Measurements from ENCODE around the gene CDCA4. TPM values are rescaled to one million over a fixed set of nuclear protein-coding genes. Genes with fewer than 3 reads are reported as not detected.

The CDCA4 gene
- total RNA-seq, 1 donor from 2014 or later = 6.9 TPM

DNA sequence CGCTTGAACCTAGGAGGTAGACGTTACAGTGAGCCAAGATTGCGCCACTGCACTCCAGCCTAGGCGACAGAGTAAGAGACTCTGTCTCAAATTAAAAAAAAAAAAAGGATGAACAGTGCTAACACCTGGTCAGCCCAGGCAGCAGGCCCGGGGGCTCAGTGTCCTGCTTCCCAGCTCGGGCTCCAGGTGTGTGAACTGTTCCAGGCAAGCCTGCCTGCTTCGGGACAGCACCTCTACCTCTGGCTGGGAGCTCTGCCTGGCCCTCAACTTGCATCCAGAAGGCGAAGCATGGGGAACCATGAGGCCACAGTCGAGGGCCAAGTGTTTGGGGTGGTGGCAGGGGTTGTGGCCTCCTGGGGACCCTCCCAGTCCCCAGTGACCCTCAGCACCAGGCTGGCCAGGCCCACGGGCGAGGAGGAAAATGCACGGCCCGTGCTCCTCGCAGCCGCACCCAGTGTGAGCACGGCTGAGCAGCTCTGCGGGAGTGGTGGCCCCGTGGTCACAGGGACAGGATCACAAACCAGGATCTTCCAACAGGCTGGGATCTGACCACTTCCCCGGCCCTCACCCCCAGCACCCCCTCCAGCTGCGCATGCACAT is 15.5 kb downstream of the CDCA4 start:
- Histone ChIP-seq H3K27me3 (ENCODE audit: low read depth) (no peaks in the 10 kb centered on the region), H3K4me3 (no peak overlapping the region), H3K36me3 (peaks cover 26% of the 10 kb centered on the region), H3K4me1 (no peaks in the 10 kb centered on the region), H3K27ac (no peak overlapping the region), H3K9me3 (no peaks in the 10 kb centered on the region)
- DNase-seq (no peak), ATAC-seq (peak in 1 of 2 donors; percentile 18)
- TF ChIP-seq, protein P1, sequence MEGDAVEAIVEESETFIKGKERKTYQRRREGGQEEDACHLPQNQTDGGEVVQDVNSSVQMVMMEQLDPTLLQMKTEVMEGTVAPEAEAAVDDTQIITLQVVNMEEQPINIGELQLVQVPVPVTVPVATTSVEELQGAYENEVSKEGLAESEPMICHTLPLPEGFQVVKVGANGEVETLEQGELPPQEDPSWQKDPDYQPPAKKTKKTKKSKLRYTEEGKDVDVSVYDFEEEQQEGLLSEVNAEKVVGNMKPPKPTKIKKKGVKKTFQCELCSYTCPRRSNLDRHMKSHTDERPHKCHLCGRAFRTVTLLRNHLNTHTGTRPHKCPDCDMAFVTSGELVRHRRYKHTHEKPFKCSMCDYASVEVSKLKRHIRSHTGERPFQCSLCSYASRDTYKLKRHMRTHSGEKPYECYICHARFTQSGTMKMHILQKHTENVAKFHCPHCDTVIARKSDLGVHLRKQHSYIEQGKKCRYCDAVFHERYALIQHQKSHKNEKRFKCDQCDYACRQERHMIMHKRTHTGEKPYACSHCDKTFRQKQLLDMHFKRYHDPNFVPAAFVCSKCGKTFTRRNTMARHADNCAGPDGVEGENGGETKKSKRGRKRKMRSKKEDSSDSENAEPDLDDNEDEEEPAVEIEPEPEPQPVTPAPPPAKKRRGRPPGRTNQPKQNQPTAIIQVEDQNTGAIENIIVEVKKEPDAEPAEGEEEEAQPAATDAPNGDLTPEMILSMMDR (IDR thresholded peaks at IDR 0.05) = no peak
- intact Hi-C loops (cut with DNase I) = no loop called here

DNA sequence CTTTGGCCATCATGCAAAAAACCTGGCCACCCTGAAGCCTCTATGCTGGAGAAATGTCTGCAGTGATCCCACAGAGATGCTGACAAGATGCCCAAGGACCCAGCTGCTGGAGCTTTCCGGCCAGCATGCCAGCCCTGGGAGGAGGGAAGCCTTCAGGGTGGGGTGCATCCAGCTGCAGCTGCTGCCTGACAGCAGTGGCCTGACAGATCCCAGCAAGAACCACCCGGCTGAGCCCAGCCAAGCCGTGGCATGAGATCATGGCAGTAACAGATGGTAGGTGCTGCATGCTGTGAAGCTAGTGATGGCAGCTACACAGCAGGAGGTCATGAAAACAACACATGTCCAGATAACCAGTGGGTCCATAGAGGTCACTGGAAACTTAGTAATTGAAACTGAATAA is 21.5 kb downstream of the CDCA4 start:
- Histone ChIP-seq H3K27ac (no peak overlapping the region), H3K27me3 (ENCODE audit: low read depth) (no peaks in the 10 kb centered on the region), H3K36me3 (peaks cover 17% of the 10 kb centered on the region), H3K9me3 (no peaks in the 10 kb centered on the region), H3K4me1 (no peaks in the 10 kb centered on the region), H3K4me3 (no peak overlapping the region)
- TF ChIP-seq, protein P1 (IDR thresholded peaks at IDR 0.05) = no peak
- ATAC-seq (no peak), DNase-seq (peak; percentile 11)
- intact Hi-C loops (cut with DNase I) = no loop called here

DNA sequence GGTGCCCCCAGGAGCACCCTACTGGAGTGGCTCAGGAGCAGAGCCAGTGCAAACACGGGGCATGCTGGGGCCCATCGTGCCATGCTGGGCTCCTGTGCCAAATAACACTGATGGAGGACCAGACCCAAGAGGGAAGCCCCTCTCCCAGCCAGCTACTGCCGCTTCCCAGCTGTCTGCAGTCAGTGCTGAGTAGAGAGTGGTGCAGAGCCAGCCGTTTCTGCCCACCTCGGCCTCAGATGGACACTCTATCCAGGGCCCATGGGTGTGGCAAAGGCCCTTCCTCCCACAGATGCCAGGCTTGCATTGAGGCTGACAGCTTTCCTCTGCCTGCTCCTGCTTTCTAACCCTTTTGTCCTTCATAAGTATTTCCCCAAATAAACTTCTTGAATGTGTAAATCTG is 22.1 kb downstream of the CDCA4 start:
- ATAC-seq = no peak
- Histone ChIP-seq H3K36me3 (peaks cover 22% of the 10 kb centered on the region), H3K4me3 (no peak overlapping the region), H3K4me1 (no peaks in the 10 kb centered on the region), H3K9me3 (no peaks in the 10 kb centered on the region), H3K27me3 (ENCODE audit: low read depth) (no peaks in the 10 kb centered on the region), H3K27ac (no peak overlapping the region)
- intact Hi-C loops (cut with DNase I) = no loop called here
- TF ChIP-seq, protein P1 (IDR thresholded peaks at IDR 0.05) = no peak
- DNase-seq = peak; percentile 39

DNA sequence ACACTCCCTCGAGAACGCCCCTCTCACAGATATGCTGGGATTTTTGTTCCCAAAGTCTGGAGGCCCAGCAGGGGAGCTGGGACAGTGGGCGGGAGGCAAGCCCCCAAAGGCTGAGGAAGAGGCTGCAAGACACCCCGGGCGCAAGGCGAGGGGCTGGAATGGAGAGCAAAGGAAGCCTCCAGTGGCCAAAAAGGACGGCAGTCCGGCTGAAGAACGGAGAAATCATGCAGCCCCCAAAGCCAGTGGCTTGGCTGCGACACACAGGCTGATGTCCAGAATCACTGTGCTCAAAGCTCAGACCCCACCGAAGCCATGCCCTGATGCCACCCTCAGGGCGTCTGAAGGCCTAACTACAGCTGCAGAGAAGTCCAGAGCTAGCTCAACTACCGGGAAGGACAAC is 24.4 kb downstream of the CDCA4 start:
- Histone ChIP-seq H3K4me1 (no peaks in the 10 kb centered on the region), H3K4me3 (no peak overlapping the region), H3K27me3 (ENCODE audit: low read depth) (no peaks in the 10 kb centered on the region), H3K36me3 (peaks cover 32% of the 10 kb centered on the region), H3K27ac (no peak overlapping the region), H3K9me3 (no peaks in the 10 kb centered on the region)
- ATAC-seq (no peak), DNase-seq (no peak)
- TF ChIP-seq, protein P1 (IDR thresholded peaks at IDR 0.05) = no peak
- intact Hi-C loops (cut with DNase I) = no loop called here

DNA sequence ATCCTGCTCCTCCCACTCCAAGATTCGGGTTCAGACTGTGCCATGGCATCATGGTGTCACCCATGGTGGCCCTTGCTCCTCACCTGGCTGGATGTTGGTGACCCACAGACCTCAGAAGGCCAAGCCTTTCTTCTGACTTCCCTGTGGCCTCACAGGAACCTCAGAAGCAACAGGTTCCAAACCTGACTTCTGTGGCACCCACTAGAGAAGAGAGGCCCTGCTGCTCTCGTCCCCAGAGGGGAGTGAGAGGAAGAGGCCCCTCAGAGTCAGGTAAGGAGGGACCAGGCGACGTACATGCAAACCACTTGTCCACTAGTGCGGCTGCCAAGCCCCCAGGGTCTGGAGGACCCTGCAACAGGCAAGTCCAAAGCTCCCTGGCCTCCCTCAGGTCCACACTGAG is 24.9 kb downstream of the CDCA4 start:
- H3K9me3 ChIP-seq = no peaks in the 10 kb centered on the region
- TF ChIP-seq, protein P1 (IDR thresholded peaks at IDR 0.05) = no peak
- intact Hi-C loops (cut with DNase I) = no loop called here
- no peaks in the 10 kb centered on the region for H3K27me3 ChIP-seq (ENCODE audit: low read depth)
- no peak overlapping the region for H3K4me3 ChIP-seq
- H3K4me1 ChIP-seq = no peaks in the 10 kb centered on the region
- H3K36me3 ChIP-seq = peaks cover 32% of the 10 kb centered on the region
- H3K27ac ChIP-seq = no peak overlapping the region
- DNase-seq (no peak), ATAC-seq (no peak)

Data from lower lobe of right lung (tissue), 2 donors.